HTR-8/SVneo (cell line): ENCODE measurements around the gene MAP2K5.

Source experiments
- DNase-seq: peaks from one replicate; pipeline ENCODE4 v3.0.0; 2011; ENCODE audit warnings: low spot score, mixed read lengths; ENCODE audit not compliant: insufficient read length
- FAIRE-seq: peaks from 2 replicates; lab custom pipeline; 2011; peaks lifted over from hg19 to GRCh38; lab: Jason Lieb, UNC

Gene MAP2K5

GRCh38 chr15:67796196-67797127, 254.0 kb downstream of the MAP2K5 start:
- DNase-seq (no peak), FAIRE-seq (no peak)

- no peak for FAIRE-seq
- DNase-seq: peak; percentile 41
Observed at GRCh38 chr15:67799801-67800205, 257.3 kb downstream of the MAP2K5 start.

GRCh38 chr15:67801142-67801541, 258.6 kb downstream of the MAP2K5 start:
- DNase-seq: no peak
- FAIRE-seq: no peak

GRCh38 chr15:67801926-67802914, 259.7 kb downstream of the MAP2K5 start:
- DNase-seq: no peak
- no peak for FAIRE-seq

- DNase-seq (no peak), FAIRE-seq (no peak)
Observed at GRCh38 chr15:67803299-67803698, 260.8 kb downstream of the MAP2K5 start.

- FAIRE-seq (peak; percentile 9), DNase-seq (no peak)
Observed at GRCh38 chr15:67803996-67804843, 261.7 kb downstream of the MAP2K5 start.

GRCh38 chr15:67805008-67805665, 262.6 kb downstream of the MAP2K5 start:
- no peak for FAIRE-seq
- no peak for DNase-seq

GRCh38 chr15:67805666-67806516, 263.4 kb downstream of the MAP2K5 start:
- DNase-seq (no peak), FAIRE-seq (no peak)

- DNase-seq (no peak), FAIRE-seq (no peak)
Observed at GRCh38 chr15:67806536-67806935, 264.0 kb downstream of the MAP2K5 start.

GRCh38 chr15:67807141-67807540, 264.6 kb downstream of the MAP2K5 start:
- DNase-seq (no peak), FAIRE-seq (no peak)

GRCh38 chr15:67807836-67808235, 265.3 kb downstream of the MAP2K5 start:
- DNase-seq: no peak

GRCh38 chr15:67808821-67809220, 266.3 kb downstream of the MAP2K5 start:
- FAIRE-seq: no peak
- no peak for DNase-seq

More at GRCh38 chr15:67807836-67808235, 265.3 kb downstream of the MAP2K5 start:
- no peak for FAIRE-seq

GRCh38 chr15:67809441-67809840, 266.9 kb downstream of the MAP2K5 start:
- DNase-seq: no peak
- no peak for FAIRE-seq

GRCh38 chr15:67809866-67810265, 267.4 kb downstream of the MAP2K5 start:
- FAIRE-seq: no peak
- no peak for DNase-seq

- FAIRE-seq: no peak
Observed at GRCh38 chr15:67812241-67812644, 269.7 kb downstream of the MAP2K5 start.

GRCh38 chr15:67813104-67813634, 270.7 kb downstream of the MAP2K5 start:
- no peak for DNase-seq
- no peak for FAIRE-seq

More at GRCh38 chr15:67812241-67812644, 269.7 kb downstream of the MAP2K5 start:
- DNase-seq: no peak

- DNase-seq (no peak), FAIRE-seq (no peak)
Observed at GRCh38 chr15:67815036-67815592, 272.6 kb downstream of the MAP2K5 start.

- FAIRE-seq (no peak), DNase-seq (no peak)
Observed at GRCh38 chr15:67816668-67817067, 274.2 kb downstream of the MAP2K5 start.
